GM12873 (cell line): ENCODE results near the gene NOC4L.

ENCODE experiments used
- TF ChIP-seq, protein P1 (sequence below): IDR thresholded peaks from 2 replicates; pipeline ENCODE4 v1.5.1; 2012; ENCODE audit warnings: low read depth, mild to moderate bottlenecking, moderate library complexity, low read length, control low read depth; ENCODE audit not compliant: insufficient read depth; ENCODE audit errors: missing control alignments

Gene NOC4L

DNA sequence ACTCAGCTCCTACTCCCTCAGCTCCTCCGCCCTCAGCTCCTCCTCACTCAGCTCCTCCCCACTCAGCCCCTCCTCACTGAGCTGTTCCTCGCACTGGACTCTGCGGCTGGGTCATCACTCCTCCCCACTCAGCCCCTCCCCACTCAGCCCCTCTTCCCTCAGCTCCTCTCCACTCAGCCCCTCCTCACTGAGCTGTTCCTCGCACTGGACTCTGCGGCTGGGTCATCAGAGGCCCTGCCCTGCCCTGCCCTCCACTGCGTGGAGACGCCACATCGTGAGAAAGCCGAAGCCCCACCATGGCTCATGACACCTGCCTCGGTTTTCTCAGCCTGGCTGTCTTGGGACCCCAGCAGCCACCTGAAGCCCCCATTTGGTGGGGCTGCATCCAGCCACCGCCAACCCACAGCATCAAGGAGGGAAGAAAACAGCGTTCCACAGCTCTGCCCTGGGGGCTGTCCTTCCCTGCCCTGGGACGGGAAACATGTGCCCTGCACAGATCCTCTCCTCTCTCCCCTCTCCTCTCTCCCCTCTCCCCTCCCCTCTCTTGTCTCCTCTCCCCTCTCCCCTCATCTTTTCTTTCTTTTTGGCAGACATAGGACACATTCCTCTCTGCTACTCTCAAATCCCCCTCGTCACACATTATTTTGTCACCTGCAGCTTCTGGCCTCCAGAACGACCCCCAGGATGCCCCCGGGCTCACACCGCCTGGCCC, 17.7 kb downstream of the NOC4L start:
- TF ChIP-seq, protein P1, sequence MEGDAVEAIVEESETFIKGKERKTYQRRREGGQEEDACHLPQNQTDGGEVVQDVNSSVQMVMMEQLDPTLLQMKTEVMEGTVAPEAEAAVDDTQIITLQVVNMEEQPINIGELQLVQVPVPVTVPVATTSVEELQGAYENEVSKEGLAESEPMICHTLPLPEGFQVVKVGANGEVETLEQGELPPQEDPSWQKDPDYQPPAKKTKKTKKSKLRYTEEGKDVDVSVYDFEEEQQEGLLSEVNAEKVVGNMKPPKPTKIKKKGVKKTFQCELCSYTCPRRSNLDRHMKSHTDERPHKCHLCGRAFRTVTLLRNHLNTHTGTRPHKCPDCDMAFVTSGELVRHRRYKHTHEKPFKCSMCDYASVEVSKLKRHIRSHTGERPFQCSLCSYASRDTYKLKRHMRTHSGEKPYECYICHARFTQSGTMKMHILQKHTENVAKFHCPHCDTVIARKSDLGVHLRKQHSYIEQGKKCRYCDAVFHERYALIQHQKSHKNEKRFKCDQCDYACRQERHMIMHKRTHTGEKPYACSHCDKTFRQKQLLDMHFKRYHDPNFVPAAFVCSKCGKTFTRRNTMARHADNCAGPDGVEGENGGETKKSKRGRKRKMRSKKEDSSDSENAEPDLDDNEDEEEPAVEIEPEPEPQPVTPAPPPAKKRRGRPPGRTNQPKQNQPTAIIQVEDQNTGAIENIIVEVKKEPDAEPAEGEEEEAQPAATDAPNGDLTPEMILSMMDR, result no peak

DNA sequence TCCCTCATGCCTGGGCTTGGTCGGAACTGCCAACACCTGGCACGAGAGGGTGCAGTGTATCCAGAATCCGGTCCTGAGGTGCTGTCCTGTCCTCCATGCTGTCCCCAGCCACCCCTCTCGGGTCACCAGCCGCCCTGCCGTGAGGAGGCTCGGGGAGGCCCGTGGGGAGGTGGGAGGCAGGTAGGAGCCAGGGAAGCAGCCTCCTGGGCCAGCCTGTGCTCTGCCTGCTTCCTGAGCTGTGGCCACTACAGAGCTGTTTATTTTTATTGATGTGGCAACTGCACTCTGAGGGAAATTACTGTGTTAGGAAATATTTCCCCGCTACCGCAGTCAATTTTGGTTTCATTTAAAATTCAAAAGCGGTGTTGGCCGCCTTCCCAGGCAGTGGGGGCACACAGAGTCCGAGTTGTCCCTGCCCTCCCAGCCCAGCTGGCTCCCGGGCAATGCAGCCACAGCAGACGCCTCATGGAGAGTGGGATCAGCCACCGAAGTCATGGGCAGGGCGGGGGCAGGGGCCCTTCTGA, 18.3 kb downstream of the NOC4L start:
- TF ChIP-seq, protein P1, result no peak

DNA sequence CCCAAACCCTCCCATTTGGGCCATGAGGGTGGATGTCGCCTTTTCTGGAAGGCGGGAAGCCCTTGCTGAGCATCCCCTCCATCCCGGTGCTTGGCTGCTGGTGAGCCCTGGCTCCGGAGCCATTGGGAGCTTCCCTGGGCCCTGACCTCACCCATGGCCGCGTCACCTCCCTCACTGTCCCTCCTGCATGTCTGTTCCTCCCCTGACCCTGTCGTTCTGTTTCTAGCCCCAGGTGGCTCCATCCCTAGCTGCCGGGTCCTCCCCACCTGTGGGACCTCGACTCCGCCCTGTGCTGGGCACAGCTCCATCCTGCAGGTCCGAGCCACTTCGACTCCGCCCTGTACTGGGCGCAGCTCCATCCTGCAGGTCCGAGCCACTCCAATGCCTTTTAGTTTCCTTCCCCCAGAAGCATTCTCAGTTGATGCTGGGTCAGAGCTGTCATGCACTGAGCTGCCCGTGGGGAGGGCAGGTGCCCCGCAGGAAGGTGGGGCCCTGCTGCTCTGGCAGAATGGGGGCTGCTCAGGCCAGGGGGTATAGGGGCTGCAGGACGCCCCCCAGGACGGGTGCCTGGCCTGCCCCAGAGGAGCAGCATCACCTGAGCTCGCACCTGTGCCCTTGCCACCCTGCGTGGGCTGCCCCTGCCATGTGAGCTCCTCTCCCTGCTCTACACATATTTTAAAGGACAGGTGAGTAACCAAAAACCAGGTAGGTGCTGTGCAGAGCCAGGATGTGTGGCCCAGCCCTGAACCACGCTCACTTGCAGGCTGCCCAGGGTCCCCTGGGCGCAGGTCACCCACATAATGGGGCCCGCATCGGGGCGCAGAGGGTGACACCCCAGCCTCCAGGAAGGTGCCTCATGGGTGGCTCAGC, 19.0 kb downstream of the NOC4L start:
- TF ChIP-seq, protein P1, result no peak

DNA sequence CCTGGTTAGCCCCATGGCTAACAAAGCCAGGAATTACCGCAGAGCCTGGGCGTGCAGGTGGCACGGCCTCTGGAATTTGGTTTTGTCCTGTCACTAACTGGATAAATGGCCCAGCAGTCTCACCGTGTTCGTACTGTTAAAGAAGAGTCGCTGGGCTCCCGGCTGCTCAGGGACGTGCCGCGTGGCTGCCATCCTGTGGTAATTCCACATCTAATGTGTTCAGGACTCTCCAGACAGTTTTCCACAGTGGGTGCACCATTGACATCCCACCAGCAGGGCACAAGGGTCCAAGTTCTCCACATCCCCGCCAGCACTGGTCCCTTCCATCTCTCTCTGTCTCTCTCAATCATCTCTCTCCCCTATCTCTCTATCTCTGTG, 19.6 kb downstream of the NOC4L start:
- TF ChIP-seq, protein P1, result peak; percentile 41

DNA sequence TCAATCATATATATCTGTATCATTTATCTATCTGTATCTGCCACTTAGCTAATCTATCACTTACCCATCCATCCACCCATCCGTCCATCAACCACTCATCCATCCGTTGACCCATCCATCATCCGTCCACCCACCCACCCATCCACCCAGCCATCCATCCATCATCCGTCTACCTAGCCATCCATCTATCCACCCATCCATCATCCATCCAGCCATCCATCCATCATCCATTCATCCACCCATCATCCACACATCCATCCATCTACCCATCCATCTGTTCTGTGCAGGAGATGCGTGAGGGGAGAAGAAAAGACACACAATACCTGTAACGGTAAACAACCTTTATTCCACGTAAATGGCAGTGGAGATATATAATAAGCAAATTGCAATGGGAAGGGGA, 20.2 kb downstream of the NOC4L start:
- TF ChIP-seq, protein P1, result no peak

DNA sequence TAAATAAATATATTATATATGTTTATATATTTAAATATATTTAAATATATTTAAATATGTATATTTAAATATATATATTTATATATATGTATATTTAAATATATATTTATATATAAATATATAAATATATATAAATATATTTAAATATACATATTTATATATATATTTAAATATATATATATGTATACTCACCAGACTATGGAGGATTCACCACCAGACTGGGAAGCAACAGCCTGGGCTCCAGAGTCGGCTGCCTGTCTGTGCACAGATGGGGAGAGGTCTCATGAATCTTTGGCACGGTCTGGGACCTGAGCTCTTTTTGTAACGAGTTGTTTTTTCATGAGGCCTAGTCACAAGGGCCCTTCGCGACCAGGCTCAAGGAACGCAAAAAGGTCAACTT, 21.3 kb downstream of the NOC4L start:
- TF ChIP-seq, protein P1, result no peak

DNA sequence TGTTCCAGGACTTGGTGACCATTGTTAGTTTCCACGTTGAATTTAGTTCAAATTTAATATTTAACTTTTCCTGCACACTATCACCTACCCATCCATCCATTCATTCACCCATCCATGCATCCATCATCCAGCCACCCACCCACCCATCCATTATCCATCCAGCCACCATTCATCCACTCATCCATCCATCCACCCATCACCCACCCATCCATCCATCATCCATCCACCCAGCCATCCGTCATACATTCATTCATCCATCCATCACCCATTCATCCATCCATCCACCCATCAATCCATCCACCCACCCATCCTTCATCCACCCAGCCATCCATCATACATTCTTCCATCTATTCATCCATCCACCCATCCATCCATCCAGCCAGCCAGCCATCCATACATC, 21.8 kb downstream of the NOC4L start:
- TF ChIP-seq, protein P1, result no peak
